Astrocyte of the spinal cord (primary cell): ENCODE measurements around the gene R3HDM2.
"Not testable (repeated sequence)": the region's sequence is repeated elsewhere in the genome, so short reads cannot be mapped to it uniquely, and the experiment has no call there.

Experiments used
- DNase-seq: peaks from one replicate; pipeline ENCODE4 v3.0.0; 2011; ENCODE audit warnings: low read depth, low spot score
- H3K4me3 ChIP-seq: 2 replicates; pipeline ENCODE4 v1.5.1; 2011; ENCODE audit warnings: low read depth, mild to moderate bottlenecking, low read length, moderate library complexity
- CTCF ChIP-seq: IDR thresholded peaks from 2 replicates; pipeline ENCODE4 v1.5.1; 2012; ENCODE audit warnings: low read depth, mild to moderate bottlenecking, low read length, inconsistent platforms
- in situ Hi-C: cut with HindIII; loops from 2 replicates; pipeline ENCODE4 v1.10.0; 2017; ENCODE audit warnings: low sequenced_read_pairs

The R3HDM2 gene

DNA sequence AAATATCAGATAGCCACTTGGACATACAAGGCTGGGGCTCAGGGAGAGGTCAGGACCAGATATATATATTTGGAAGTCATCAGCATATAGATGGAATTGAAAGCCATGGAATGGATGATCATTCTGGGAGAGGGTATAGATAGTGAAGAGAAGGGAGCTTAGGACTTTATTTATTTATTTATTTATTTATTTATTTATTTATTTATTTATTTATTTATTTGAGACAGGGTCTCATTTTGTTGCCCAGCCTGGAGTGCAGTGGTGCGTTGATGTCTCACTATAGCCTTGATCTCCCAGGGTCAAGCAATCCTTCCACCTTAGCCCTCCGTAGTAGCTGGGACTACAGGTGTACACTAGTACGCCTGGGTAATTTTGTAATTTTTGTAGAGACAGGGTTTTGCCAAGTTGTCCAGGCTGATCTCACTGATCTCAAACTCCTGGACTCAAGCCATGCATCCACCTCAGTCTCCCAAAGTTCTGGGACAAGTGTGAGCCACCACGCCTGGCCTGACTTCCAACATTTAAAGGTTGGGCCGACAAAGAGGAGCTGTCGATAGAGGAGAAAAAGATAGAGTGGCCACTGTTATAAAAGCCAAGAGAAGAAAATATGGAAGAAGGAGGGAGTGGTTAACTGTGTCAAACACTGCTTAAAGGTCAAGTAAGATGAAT, 15.6 kb upstream of the R3HDM2 start:
- no peak overlapping the region for H3K4me3 ChIP-seq
- in situ Hi-C loops: no loop called here
- DNase-seq: no peak
- no peak for TF ChIP-seq CTCF

- H3K4me3 ChIP-seq: no peak overlapping the region
- no peak for TF ChIP-seq CTCF
- in situ Hi-C loops: no loop called here
- DNase-seq: no peak
Observed at GRCh38 chr12:57444744-57445143, 13.9 kb upstream of the R3HDM2 start.

GRCh38 chr12:57444337-57444736, 13.5 kb upstream of the R3HDM2 start:
- H3K4me3 ChIP-seq, DNase-seq, in situ Hi-C loops: not testable (repeated sequence)

- TF ChIP-seq CTCF: no peak
- in situ Hi-C loops: no loop called here
Observed at GRCh38 chr12:57441846-57442427, 11.1 kb upstream of the R3HDM2 start.

DNA sequence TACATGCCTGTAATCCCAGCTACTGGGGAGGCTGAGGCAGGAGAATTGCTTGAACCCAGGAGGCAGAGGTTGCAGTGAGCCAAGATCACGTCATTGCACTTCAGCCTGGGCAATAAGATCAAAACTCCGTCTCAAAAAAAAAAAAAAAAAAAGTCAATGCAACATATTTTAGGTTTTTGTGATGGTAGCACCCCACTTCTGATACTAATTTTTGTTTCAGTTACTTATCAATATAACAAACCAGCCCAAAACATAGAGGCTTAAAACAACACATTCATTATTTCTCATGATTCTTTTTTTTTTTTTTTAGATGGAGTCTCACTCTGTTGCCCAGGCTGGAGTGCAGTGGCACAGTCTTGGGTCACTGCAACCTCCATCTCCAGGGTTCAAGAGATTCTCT, 10.6 kb upstream of the R3HDM2 start:
- in situ Hi-C loops, H3K4me3 ChIP-seq, DNase-seq: not testable (repeated sequence)

More at GRCh38 chr12:57441846-57442427, 11.1 kb upstream of the R3HDM2 start:
- DNase-seq: no peak
- H3K4me3 ChIP-seq: no peak overlapping the region

- TF ChIP-seq CTCF: no peak
- in situ Hi-C loops: no loop called here
- H3K4me3 ChIP-seq: no peak overlapping the region
- no peak for DNase-seq
Observed at GRCh38 chr12:57439762-57440266, 9.0 kb upstream of the R3HDM2 start.

DNA sequence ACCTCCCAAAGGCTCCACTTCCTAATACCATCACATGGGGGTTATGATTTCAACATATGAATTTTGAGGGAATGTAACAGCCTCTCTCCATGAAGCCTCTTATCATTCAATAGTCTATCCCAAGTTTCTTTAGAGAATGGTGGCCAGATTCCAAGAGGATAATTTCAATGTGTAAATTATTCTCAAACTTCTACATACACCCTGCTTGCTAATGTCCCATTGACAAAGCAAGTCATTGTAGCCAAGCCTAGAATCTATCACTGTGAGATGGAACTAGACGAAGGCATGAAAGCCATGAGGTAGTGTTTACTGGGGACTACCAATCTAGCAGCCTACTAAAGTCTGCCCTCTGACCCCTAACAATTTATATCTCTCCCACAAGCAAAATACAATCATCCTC, 7.6 kb upstream of the R3HDM2 start:
- TF ChIP-seq CTCF: no peak
- DNase-seq: no peak
- in situ Hi-C loops: no loop called here
- H3K4me3 ChIP-seq: no peak overlapping the region
